Measurements from ENCODE around the gene NRG2.

GRCh38 chr5:139837711-139838380, 205.3 kb downstream of the NRG2 start:
- TF ChIP-seq EZH2 (IDR thresholded peaks at IDR 0.05; ENCODE audit: borderline replicate concordance, low read depth, low read length, poor library complexity, severe bottlenecking), result no peak
- TF ChIP-seq, protein P1, sequence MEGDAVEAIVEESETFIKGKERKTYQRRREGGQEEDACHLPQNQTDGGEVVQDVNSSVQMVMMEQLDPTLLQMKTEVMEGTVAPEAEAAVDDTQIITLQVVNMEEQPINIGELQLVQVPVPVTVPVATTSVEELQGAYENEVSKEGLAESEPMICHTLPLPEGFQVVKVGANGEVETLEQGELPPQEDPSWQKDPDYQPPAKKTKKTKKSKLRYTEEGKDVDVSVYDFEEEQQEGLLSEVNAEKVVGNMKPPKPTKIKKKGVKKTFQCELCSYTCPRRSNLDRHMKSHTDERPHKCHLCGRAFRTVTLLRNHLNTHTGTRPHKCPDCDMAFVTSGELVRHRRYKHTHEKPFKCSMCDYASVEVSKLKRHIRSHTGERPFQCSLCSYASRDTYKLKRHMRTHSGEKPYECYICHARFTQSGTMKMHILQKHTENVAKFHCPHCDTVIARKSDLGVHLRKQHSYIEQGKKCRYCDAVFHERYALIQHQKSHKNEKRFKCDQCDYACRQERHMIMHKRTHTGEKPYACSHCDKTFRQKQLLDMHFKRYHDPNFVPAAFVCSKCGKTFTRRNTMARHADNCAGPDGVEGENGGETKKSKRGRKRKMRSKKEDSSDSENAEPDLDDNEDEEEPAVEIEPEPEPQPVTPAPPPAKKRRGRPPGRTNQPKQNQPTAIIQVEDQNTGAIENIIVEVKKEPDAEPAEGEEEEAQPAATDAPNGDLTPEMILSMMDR (conservative IDR thresholded peaks at IDR 0.05; ENCODE audit: low read depth, low read length), result no peak
